Fibroblast of skin of right biceps (primary cell): ENCODE results near the gene TSPOAP1.
"Not testable (repeated sequence)": the region's sequence is repeated elsewhere in the genome, so short reads cannot be mapped to it uniquely, and the experiment has no call there.

Experiments used
- DNase-seq: peaks from one replicate; pipeline ENCODE4 v3.0.0-alpha.2; 2013

The TSPOAP1 gene

DNA sequence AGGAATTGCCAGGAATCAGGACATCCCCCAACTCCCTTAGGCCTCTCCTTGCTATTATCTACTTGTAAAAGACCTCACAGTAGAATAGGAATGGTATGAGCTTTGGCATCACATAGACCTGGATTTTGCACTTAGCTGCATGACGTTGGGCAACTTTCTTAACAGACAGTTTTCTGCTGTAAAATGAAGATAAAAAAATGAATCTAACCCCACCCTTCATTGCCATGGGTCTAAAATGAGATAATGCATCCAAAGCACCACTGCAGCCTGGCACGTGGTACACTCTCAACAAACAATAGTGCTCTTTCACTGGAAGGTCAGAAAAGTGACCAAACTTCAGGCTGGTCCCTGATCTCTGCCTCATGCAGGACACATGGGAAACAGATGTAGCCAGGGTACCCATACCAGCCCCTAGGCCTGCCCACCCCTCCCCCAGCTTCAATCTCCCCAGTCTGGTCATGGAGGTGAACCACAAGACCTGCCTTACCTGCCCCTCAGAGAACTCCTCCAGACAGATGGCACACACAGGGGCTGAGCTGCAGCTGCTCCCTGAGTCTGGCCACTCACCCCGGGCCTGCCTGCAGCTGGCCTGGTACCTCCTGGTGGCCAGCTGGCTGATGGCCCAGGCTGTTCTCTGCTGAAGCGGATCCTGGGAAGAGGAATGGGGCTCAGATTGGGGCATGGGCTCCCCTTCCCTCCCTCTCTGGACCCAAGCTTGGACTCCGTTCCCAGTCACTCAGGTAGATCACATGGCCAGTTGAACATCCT lies 31.9 kb upstream of the TSPOAP1 start:
- DNase-seq = no peak

DNA sequence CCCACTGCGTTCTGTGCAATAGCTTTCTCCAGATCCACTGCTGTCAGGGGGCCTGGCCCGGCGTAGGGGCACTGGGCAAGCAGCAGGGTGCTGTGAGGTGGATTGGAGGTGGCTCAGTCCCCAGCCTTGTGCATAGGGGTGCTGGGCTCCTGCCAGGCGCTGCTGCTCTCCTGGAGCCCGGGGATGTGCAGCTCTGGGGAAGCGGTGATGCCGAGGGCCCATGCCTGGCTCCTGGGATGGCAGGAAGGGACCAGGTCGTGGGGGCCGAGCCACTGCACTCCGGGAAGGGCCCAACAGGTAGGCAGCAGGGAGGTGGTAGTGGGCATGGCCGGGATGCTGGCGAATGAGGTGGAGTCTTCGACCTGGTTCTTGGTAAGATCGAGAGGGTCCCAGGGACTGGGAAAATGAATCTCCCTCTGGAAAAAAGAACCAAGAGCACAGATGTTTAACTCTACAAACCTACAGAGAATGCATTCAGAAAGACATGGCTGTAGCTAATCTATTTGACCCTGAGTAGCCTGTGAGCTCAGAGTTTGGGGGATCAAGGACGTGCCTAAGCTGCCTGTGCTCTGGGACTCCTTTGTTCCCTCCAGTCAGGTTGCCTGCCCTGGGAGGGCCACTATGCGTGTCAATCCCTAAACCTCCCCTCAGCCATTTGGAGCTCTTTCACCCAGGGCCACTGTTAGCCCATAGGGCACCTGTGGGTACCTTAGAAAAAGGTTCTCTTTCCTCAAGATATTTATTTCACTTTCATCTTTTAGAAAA lies 30.0 kb upstream of the TSPOAP1 start:
- DNase-seq = no peak

DNA sequence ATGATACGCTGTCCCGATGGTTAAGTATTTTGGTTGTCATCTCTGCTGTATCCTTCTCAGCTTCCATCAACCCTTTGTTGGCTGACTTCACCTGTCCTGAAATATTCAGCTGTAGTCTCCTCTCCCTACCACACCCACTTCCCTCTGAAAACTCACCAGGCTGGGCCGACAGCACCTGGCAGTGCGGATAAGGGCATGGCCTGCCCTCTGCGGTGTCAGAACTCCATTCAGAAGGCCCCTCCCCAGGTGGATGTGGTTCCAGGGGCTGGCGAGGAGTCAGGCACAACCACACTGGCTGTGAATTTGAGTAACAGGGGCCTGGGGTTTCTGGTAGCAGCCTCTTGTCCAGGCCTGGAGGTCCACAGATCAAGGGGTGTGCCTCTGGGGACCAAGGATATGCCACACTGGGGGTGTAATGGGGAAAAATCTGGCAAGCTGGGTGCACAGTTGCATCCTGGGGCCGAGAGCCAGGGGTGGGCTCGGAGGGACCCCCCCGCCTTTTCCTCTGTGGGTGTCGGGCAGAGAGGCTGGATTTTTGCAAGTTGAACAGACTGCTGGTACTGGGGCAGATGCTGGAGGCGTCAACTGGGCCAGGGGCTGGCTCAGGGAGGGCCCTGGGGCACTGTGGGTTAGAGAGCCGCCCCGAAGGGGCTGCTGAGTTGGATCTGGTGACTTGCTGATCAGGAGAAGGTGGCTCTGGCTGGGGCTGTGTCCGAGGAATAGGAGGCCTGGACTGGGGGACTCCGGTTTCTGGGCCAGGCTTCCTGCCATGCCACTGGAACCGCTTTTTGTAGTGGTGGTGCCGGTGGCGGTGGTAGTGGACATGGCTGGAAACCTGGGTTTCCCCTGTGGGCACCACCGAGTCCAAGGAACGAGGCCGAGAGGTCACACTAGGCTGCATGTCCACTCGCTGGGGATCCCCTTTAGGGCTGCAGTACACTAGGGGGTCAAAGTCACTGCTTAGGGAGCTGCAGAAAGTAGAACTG lies 29.0 kb upstream of the TSPOAP1 start:
- DNase-seq = no peak

DNA sequence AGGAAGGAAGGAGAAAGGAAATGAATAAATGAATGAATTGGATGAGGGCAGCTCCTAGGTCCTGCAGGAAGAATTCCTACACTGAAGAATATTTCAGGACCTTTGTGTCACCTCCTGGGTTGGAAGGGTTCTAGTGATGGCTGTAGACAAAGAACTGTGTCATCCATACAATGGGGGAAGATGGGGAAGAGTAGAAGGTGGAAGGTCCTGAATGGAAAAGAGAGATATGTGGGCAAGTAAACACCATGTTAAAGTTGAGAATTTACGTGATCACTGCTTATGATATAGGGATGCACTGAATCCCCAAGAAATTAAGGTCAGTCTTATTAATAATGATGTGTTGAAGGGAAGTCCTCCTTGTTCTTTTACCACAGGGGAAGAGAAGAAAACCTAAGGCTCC lies 27.6 kb upstream of the TSPOAP1 start:
- no peak for DNase-seq

DNA sequence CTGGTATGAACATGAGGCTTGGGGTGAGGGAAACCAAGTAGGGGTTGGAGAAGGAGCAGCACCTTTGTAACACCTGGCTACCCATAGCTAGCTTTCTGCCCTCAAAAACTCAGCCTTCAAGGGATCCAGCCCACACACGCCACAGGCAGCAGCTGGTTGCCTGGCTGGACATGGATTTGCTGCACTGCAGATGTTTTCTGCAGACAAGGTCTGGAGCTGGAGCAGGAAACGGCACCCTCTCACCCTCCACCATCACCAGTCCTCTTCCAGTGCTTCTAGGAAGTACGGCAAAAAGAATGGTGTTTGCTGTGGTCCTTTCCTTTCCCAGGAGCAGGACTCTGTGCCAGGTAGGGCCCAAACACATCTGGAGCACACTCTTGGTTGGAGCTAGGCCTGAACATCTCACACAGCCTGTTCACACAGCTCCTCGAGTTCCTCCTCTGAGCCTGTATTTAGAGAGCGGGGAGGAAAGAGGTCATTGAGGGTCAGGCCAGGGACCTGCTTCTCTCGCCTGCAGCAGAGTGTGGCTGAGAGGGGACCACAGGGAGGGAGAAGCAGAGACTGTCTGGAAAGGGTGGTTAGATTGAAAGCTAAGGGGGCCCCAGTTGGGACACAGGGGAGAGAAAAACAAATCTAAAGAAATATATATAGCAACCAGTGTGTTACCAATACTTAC lies 26.1 kb upstream of the TSPOAP1 start:
- no peak for DNase-seq

DNA sequence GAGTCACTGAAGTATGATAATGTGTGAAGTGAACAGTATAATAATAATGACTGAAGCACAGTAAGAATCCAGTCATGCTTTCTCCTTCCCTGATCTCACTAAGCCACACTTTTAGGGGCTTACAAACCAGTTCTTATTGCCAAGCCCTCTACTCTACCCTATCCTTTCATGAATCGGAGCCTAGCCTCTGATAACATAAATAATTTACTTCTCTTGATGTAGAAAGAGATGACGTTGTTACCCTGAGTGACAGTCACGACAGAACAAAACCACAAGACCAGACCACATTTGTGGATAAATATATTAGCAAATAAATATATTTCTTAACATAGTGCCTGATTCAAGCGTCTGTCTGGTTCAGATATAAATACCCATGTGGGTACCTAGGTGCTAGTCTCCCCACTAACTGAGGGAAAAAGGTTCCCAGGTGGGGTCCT lies 24.8 kb upstream of the TSPOAP1 start:
- DNase-seq = no peak

DNA sequence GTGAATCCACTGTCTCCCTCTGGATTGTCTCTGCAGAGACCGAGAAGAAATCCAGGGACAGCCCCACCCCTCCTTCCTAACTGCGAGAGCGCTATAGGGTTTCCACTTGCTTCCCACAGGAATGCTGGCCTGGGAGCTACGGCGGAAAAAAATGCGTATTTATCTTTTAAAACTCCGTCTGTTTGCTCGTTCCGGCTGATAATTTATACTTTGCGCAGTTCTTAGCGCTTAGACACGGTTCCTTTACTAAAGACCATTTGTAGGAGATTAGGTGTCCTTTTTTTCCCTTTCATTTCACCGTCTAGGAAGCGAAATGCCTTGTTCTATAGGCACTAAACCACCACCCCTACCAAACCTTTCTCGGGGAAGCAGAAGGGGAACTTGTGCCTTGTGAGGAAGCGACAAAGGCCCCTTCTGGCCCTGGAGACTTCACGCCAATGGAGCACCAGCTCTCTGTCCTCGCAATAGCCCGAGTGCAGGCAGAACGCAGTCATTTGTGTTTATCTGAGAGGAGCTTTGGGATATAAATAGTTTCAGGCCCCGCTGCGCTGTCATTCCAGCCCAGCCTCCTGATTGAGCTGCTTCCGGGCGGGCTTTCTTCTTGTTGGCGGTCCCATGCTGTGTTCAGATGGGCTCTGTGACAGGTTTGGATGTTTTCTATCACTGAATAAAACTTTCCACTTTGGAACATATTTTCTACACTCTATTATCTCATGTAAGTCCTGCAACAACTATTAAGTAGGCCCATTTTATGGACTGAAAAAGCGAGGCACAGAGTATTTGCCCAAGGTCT lies 24.2 kb upstream of the TSPOAP1 start:
- peak; percentile 57 for DNase-seq

DNA sequence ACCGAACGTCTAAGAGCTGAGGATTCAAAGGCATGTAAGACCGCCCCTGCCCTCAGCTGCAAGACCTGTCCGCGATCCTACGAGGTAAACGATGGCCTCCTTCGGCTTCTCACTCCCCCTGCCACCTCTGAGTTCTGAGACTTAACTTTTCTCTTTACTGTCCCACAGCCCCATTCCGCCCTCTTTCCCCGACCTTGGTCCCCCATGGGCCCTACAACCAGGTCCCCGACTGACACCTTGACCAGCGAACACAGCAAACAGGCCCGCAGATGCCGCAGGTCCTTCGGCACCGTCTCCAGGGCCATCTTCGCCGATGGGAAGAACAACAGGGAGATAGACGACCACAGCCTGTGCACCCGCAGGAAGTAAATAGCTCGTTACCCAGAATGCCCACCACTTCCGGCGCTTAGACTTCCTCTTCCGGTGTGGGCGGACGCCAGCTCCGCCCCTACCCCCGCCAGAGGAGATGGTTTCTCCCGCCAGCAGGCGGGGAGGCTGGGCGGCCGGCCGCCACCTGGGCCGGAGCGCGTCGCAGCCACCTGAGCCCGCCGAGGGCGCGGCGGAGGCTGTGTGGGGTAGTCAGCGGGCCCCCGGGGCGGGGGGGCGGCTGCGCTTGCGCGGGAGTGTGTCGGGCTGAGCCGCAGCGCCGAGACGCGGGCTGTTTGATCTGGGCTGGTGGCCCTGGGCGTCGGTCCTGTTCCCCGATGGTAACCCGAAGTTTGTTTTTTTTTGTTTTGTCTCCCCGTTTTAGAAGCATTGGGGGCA lies 23.4 kb upstream of the TSPOAP1 start, which contains the start of gene SUPT4H1:
Gene SUPT4H1 (minus strand): TSS at position 371 of the 765 bp plus-strand sequence. CDS start 66 bp downstream, at position 305.
- DNase-seq = peak; percentile 94

DNA sequence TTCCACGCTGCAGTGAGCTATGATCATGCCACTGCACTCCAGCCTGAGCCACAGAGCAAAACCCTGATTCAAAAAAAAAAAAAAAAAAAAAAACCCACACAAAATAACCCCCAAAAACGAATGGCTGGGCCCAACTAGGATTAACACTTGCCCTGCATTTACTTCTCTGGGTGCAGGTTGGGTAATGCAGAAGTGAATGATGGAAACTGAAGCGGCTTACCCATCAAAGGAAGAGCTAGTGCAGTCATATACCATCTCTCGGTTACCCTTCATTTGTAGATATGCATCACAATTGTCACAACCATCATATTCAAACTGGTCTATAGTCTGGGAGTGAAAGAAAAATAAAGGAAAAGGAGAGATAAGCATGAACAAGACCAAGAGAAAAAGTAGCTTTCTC lies 22.6 kb upstream of the TSPOAP1 start:
- DNase-seq = no peak

DNA sequence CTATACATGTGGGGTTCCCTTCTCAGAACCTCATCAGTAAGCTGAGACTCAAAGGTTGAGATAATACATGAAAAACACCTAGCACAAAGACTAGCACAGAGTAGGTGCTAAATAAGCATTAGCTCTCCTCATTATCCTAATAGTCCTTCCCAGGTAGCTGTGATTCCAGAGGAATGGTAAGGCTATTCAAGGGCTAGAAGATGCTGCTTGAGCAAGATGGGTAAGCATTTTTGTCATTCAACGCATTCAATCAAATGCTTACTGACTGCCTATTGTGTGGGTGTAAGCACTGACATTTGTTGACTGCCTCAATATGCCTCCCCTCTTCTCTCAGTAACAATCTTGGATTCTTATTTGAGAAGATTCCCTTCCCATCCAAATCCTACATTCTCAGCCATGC lies 19.4 kb upstream of the TSPOAP1 start:
- DNase-seq = no peak

DNA sequence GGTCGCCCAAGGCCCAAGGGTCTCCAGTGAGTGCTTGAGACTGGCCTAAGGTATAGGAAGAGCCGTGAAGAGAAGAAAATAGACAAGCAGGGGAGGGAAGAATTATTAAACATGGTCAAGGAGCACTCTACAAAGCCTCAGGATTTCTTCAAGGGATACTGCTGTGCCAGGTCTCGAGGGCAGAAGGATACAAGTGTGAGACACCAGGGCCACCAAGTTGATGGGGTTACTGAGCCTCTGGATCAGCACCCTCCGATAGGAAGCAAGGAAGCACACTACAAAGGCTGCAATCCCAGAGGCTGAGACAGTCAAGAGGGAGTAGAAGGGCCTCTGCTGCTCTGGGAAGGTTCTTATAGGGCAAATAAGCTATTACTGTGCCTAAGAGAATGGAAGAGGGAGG lies 16.9 kb upstream of the TSPOAP1 start:
- no peak for DNase-seq

DNA sequence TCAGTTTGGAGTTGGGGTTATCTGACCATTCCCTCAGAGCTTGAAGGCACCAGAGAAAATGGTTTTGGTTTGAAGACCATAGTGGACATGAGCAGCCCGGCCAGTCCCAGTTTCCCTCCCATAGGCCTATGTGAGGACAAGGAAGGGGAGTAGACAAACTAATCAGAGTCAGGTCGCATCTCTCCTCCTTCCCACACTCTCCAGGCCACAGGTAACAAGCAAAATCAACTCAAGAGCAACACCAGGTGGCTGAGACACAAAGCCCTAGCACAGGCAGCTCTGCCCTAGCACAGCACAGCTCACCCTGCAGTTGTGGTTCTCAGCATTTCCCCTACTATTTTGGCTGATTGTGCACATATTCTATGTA lies 16.2 kb upstream of the TSPOAP1 start:
- no peak for DNase-seq

DNA sequence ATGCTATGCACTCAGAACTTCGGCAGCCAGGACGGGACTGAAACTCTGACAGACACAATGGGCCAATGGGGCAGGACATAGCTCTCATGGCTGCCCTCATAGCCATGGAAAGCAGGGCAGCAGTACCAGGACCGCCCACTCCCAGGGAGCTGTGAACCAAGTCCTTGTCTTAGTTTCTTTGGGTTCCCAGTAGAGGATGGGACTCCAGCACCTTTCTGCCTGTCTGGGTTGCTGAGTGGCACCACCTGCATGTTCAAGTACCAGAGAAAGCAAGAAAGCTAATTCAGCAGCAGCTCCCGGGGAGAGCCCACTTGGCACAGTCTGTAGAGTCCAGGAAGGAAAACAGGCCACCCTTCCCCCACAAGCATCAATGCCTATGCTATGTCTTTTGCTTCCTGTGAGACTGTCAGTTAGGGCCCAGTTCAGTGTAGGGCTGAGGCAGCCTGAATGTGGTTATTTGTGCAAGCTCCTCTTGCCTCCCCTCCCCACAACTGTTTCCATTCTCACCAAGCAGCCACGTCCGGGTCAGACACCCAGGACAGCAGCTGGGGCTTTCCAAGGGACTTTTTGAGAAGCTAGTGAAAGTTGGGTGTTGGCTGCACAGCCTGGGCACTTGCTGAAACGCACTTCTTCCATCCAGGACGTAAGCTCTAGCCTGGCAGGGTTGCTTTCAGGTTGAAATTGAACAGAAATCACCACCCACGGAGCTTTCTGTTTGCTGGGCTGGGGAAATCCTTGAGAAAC lies 15.6 kb upstream of the TSPOAP1 start:
- DNase-seq = no peak

DNA sequence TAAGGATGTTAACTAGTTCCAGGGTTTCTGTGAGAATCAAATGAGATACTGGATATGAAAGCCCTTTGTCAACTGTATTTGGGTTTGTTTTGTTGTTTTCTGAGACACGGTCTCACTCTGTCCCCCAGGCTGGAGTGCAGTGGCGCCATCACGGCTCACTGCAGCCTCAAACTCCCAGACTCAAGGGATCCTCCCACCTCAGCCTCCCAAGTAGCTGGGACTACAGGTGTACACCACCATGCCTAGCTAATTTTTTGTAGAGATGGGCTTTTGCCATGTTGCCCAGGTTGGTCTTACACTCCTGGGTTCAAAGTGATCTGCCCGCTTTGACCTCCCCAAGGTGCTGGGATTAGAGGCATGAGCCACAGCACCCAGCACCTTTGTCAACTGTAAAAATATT lies 14.5 kb upstream of the TSPOAP1 start:
- no peak for DNase-seq

DNA sequence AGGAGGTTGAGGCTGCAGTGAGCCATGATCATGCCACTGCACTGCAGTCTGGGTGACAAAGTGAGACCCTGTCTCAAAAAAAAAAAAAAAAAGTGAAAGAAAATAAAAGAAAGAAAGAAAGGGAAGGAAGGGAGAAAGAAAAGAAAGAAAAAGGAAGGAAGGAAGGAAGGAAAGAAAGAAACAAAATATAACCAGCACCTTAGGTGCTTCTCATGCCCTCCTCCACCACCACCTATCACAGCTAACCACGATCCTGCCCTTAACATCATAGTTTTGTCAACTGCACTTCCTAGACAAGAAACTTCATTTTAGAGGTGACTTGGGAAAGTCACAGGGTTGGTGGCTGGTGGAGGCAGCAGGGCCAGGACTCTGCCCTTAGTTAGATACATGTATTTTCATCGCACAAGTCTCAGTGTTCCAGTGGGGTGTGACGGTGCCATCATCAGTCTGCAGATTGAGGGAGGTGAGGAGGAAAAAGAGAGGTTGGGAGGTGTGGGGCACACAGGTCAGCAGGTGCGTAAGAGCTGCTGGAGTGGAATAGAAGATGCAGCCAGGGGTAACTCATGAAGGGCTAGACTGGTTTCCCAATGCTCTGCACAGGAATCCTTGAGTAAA lies 13.4 kb upstream of the TSPOAP1 start:
- no peak for DNase-seq

DNA sequence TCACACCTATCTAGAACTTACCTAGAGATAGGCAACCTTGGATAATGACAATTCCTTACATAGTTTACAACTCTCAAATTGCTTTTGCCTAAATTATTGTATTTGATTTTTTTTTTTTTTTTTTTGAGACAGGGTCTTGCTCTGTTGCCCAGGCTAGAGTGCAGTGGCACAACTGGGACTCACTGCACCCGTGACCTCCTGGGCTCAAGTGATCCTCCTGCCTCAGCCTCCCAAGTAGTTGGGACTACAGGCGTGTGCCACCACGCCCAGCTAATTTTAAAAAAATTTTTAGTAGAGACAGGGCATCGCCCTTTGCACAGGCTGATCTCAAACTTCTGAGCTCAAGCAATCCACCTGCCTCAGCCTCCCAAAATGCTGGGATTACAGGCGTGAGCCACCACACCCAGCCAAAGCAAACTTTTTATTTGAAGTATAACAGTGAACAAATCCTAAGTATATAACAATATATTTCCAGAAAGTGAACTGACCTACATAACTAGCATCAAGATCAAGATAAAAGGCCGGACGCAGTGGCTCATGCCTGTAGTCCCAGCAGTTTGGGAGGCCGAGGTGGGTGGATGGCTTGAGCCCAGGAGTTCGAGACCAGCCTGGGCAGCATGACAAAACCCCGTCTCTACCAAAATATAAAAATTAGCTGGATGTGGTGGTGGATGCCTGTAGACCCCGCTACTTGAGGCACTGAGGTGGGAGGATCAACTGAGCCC lies 12.7 kb upstream of the TSPOAP1 start:
- DNase-seq = not testable (repeated sequence)

DNA sequence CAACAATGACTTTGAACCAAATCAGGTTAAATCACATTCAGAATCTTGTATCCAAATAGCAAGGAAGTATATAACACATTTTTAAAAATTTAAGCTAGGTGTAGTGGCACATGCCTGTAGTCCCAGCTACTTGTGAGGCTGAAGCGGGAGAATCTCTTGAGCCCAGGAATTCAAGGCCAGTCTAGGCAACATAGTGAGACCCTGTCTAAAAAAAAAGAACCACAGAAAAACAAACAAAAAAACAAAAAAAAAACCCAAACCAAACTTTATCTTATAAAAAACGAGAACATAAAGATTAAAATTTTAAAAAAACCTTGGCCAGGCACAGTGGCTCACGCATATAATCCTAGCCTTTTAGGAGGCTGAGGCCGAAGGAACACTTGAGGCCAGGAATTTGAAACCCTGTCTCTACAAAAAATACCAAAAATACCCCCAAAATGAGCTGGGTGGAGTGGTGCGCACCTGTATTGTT lies 11.8 kb upstream of the TSPOAP1 start:
- DNase-seq = no peak

DNA sequence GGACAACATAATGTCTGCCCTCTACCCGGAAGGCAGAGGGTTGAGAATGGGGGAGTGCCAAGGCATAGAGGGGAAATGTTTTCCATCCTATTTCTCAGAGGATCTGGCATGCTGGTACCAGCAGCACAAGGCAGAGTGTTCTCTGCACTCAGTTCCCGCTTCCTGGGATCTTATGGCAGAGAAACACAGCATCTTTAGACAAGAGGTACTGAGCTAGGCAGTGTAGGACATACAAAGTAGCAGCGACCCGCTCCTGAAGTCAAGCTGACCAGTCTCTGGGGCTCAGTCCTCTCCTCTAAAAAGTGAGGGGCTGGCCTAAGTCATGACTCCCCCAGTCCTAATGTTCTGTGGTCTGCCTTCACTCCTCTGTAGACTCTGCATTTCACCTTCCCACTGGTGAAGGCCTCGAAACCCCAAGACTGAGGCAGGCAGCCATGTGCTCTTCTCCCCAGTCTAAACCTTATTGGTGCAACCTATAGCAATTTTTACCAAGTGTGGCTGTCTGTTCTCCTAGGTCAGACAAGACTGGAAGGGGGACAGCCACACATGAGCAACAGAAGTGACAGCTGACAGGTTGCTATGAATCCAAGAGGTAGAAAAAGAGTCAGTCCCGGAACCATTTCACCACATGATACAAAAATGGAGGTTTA lies 11.3 kb upstream of the TSPOAP1 start:
- no peak for DNase-seq
